HG02973 (cell line): ENCODE results near the gene PLSCR1.
"Not testable (repeated sequence)": the region's sequence is repeated elsewhere in the genome, so short reads cannot be mapped to it uniquely, and the experiment has no call there.

Source experiments
- ATAC-seq: cut with Tn5 transposase; IDR thresholded peaks from one replicate; pipeline ENCODE4 v1.9.1; 2021; ENCODE audit warnings: moderate library complexity; ENCODE audit not compliant: unreplicated experiment

PLSCR1 gene

DNA sequence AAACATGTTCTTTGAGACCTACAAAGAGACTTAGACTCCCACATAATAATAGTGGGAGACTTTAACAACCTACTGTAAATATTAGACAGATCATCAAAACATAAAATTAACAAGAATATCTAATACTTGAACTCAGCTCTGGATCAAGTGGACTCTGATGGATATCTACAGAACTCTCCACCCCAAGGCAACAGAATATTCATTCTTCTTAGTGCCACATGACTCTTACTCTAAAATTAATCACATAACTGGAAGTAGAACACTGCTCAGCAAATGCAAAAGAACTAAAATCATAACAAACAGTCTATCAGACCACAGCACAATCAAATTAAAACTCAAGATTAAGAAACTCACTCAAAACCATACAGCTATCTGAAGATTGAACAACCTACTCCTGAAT, 59.1 kb downstream of the PLSCR1 start:
- no peak for ATAC-seq

DNA sequence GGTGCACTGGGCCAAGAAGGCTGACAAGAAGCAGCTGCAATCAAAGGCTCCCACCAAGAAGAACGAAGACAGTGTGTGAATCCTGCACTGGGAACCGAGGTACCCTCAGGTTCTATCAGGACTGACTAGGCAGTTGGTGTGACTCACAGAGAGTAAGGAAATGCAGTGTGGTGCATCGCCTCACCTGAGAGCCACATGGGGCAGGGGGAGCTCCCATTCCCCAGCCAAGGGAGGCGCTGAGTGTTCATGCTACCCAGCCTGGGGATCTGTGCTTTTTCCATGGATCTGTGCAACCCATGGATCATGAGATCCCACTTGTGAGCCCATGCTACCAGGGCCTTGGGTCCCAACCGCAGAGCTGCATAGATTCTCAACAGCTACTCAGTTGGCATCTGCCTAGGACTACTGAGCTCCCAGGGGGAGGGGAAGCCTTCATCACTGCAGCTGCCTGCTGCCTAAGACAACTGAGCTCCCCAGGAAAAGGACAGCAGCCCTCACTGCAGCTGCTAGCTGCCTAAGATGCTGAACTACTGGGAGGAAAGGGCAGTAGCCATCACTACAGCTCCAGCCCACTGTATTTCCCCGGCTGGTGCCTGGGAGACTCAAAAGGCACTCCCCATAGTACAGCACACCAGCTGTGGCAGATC, 68.2 kb downstream of the PLSCR1 start:
- no peak for ATAC-seq

DNA sequence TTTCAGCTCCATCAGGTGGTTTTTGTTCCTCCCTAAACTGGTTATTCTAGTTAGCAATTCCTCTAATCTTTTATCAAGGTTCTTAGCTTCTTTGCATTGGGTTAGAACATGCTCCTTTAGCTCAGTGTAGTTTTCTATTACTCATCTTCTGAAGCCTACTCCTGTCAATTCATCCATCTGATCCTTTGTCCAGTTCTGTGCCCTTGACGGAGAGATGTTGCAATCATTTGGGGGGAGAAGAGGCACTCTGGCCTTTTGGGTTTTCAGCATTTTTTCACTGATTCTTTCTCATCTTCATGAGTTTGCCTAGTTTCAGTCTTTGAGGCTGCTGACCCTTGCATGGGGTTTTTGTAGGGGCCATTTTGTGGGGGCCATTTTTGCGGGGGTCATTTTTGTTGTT, 69.4 kb downstream of the PLSCR1 start:
- not testable (repeated sequence) for ATAC-seq

DNA sequence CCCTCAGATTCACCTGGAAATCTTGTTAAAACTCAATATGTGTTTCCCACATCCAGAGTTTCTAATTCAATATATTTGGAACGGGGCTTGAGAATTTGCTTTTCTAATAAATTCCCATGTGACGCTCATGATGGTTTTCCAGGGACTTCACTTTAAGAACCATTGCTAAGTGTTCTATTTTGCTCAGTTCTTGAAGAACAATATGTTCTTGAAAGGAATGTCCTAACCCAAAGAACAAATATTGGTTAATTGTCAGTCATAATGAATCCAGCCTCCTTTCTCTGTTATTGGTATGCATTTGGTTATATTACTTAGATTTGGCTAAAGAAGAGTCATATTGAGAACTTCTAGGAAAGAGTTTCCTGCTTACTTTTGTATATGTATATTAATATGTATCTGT, 70.7 kb downstream of the PLSCR1 start:
- no peak for ATAC-seq

DNA sequence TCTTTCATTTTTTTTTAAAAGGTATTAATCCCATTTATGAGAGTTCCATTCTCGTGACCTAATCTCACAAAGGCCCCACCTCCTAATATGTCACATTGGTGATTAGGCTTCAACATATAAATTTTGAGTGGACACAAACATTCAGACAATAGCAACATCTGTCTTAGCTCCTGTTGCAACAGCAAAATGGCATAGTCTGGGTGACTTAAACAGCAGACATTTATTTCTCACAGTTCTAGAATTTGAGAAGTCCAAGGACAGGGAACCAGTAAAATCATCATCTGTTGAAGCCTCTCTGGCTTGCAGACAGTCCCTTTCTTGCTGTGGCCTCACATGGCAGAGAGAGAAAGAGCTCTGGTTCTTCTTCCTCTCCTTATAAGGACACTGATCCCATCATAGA, 71.8 kb downstream of the PLSCR1 start:
- no peak for ATAC-seq

DNA sequence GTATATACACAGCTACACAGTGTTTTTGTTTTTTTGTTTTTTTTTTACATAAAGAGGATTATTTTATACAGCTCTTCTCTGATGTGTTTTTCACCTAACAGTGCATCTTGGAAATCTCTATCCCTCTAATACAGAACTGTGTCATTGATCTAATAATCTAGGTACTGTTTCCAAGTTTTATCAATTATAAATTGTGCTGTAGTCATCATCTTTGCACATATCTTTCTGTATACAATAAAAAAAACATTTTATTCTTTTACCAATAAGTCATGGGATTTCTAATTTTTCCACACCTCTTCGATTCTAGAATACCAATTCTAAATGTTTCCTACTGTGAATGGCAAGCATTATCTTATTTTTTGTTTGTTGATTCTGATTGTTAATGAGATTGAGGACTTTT, 73.4 kb downstream of the PLSCR1 start:
- no peak for ATAC-seq

DNA sequence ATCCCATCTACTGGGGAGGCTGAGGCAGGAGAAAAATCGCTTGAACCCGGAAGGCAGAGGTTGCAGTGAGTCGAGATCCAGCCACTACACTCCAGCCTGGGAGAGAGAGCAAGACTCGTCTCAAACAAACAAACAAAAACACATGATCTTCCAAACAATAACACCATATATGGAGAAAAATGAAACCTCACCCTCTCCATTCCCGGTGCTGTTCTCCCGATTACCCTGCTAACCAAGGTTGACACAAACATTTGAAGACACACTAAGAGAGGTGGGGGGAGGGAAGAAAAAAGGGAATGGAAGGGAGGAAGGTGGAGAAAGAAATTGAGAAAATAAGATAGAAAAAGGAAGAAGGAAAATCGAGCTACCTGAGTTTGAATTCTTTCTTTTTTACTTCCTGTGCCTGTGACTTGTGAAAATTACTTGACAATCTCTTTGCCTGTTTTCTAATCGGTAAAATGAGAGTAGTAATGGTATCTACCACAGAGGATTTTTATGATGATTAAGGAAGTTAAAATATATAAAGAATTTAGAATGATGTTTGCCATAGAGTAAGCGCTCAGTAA, 73.9 kb downstream of the PLSCR1 start:
- no peak for ATAC-seq

DNA sequence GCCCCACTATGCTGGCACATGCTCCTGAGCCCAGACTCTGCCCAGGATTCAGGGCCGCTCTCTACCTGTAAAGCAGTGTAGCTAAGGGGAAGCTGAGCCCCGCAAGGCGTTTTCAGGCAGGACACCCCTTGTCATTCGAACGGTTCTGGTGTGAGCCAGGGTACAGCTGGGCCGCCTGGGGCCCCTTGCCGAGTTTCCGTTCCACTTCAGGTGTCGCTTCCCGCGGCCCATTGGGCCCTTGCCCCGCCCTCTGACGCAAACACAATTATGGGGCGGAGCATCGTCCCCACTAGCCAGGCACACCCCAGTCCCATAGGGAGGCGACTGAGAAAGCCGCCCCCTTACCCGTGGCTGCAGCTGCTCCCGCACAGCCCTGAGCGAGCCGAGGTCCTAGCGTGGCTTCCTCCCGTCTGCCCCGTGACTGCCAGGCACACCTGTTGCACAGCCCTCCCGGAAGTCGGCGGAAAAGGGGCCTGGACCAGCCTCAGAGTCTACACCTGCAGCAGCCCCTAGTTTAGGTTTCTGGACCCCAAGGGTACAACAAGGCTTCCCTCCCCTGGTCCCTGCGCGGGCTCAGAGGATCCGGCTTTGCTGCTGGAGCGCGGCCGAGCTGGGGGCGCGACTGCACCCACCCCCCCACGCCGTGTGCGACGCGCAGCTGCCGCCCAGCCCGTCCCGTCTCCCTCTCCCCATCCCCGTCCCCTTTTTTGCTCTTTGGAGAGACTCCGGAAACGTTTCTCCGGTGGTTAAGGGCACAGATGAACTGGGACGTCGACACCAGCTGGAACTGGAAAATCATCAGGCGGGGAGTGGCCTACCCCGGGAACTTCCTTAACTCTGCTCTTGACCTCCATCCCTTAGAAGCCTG, 75.0 kb downstream of the PLSCR1 start, which contains the start of gene PLSCR2:
TSS of gene PLSCR2 (minus strand) at position 412 of the 868 bp plus-strand sequence. CDS start 9,657 bp downstream, outside the sequence.
- ATAC-seq: peak; percentile 99

DNA sequence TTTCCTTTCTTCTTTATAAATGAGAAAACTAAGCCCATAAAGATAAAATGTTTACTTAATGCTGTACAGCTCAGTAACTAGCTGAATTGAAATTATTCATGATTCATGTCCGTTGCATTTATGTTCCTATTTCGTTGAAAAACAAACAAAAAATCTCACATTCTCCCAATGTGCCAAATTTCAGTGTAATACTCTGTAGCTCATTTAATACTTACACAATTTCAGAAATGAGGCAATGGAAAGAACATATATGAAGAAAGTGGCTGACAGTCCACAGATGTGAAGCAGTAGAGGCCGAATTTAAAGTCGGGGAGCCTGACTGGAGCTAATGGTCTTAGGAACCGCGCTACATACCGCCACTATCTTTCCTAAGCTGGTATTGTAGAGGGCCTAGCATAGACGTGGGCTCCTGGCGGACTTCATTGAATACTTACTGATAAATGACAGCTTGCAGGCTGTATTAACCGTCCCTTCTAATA, 75.7 kb downstream of the PLSCR1 start:
- ATAC-seq: no peak

DNA sequence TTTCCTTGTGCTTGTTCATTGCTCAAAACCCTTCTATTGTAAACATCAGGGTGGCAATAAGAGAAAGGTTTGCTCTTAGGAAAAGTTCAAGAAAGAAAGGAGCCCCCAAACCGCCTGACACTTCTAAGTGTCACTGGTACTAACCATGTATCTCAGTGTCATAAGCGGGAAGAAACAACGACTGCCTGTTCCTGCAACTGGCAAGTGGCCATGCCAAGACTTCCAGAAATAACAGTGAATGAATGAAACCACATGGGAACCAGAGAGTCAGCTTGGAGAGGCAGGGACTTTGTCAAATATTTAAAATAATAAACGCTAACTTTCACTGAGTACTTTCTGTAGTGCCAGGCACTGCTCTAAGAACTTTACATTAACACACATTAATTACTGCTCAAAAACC, 76.2 kb downstream of the PLSCR1 start:
- ATAC-seq: no peak

DNA sequence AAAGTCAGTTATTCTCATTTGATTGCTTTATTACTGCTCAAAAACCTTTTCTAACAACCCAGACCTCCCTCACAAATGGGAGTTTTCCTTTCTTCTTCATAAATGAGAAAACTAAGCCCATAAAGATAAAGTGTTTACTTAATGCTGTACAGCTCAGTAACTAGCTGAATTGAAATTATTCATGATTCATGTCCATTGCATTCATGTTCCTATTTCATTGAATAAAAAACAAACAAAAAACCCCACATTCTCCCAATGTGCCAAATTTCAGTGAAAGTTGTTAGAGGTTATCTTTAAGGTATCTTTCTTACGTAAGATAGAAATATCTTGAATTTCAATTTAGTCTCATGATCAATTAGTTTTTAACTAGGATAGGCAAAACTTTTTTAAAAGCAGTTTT, 77.8 kb downstream of the PLSCR1 start:
- no peak for ATAC-seq

DNA sequence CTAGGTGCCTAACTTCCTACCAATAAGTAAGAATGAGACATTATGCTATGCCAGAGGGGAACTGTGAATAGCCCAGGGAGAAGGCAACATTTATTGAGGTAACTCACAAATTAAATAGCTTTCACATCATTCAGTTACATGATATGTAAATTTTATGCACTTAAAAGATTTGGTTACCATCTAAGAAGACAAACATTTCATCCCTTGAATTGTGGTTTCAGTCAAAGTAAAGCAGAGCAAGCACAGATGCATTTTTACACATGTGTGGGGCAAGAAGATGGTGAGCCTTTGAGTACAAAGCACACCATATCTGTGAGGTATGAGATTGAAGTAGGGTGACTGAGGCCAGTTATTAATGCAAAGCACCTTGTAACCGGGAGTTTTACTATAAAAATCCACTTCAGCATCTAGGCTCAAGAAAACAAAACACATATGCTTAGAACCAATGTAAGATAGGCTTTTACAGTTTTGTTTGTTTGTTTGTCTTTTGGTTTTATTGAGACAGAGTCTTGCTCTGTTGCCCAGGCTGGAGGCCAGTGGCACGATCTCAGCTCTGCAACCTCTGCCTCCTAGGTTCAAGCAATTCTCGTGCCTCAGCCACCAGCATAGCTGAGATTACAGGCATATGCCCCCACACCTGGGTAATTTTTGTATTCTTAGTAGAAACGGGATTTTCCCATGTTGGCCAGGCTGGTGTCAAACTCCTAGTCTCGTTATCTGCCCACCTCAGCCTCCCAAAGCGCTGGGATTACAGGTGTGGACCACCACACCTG, 78.5 kb downstream of the PLSCR1 start:
- no peak for ATAC-seq
